Measurements from ENCODE around the gene IER3IP1. TPM values are rescaled to one million over a fixed set of nuclear protein-coding genes. Genes with fewer than 3 reads are reported as not detected.
"Not testable (repeated sequence)": the region's sequence is repeated elsewhere in the genome, so short reads cannot be mapped to it uniquely, and the experiment has no call there.

Gene IER3IP1
- total RNA-seq, 1 experiment from 2014 or later, result 7.6 TPM

DNA sequence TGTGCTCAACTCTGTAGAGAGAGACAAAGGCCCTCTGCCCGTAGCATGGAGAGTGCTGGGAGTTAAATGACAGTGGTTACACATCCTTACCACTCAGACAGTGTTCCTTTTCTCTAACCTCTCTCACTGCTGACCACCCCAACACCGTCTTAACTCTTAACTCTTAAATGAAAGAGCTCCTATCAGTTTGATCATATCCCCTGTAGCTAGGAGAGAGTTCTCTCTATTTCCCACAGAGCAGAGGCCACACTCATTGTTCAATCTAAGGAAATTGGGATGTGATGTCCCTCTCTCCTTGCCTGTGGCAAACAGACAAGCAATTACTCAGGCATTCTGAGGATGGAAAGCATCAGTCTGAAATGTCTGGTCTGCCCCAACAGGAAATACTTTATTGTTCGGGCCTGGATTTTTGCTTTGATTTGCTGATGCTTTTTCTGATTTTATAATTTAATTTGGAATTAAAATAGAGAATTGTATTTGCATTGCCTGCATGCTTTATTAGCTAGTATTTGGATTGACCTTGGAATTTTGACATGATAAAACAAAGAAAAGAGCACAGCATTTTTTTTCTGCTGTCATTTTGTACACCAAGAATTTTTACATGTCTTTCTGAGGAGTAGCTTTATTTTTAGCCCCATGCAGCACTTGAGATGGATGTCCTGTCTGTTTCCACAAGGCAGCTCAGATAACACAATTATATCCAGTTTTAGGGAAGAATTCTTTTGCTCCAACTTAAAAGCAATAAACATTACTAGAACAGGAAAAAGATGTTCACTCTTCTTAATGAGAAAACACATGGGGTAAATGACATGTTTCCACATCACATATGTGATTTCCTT, 27.7 kb upstream of the IER3IP1 start:
- no peak overlapping the region for H3K23ac ChIP-seq (ENCODE audit: insufficient read length, low read depth, low read length)
- H3T11ph ChIP-seq (ENCODE audit: low read length), result no peak overlapping the region
- no peak overlapping the region for H2BK120ac ChIP-seq (ENCODE audit: low read depth, low read length, poor library complexity, severe bottlenecking)
- no peak overlapping the region for H4K8ac ChIP-seq (replicated peaks; ENCODE audit: insufficient read length, low read depth, low read length)
- Mint-ChIP-seq H3K4me1 (peaks cover 5 to 10% of the 10 kb centered on the region in 2 experiments), H3K36me3 (ENCODE audit: insufficient read depth in 1 of 3, low read depth in 3 of 3) (no peaks in the 10 kb centered on the region), H3K27ac (no peak overlapping the region), H3K27me3 (ENCODE audit: low read depth) (peaks cover 2% of the 10 kb centered on the region; the same call in 1 of the 2 replicates), H3K4me3 (no peak overlapping the region; a peak in 1 of 5 replicates), H3K9me3 (no peaks in the 10 kb centered on the region)
- DNase-seq, result no peak
- H3K79me2 ChIP-seq (ENCODE audit: insufficient read depth, low read length), result no peaks in the 10 kb centered on the region; the same call in 1 of the 2 replicates
- no peaks in the 10 kb centered on the region for H3K9me3 ChIP-seq (ENCODE audit: control insufficient read depth, low read depth, low read length)
- no peak overlapping the region for H2AFZ ChIP-seq (ENCODE audit: low read length)
- no peak overlapping the region for H2AK5ac ChIP-seq (ENCODE audit: insufficient read length, low read length)
- no peak overlapping the region for H3K56ac ChIP-seq (ENCODE audit: insufficient read length, low read depth, low read length)
- H2BK12ac ChIP-seq (ENCODE audit: insufficient read length, low read depth, low read length), result no peak overlapping the region
- no peak overlapping the region for H2BK15ac ChIP-seq (ENCODE audit: low read depth, low read length)
- H2BK5ac ChIP-seq (ENCODE audit: insufficient read length, low read length), result no peak overlapping the region
- H2BK20ac ChIP-seq (ENCODE audit: low read depth, low read length, poor library complexity, severe bottlenecking), result no peak overlapping the region
- TF ChIP-seq CTCF (conservative IDR thresholded peaks at IDR 0.05), result no peak
- no peak overlapping the region for H3K4ac ChIP-seq (ENCODE audit: low read depth, low read length)
- H4K20me1 ChIP-seq (ENCODE audit: control insufficient read depth, insufficient read depth, insufficient read length), result no peaks in the 10 kb centered on the region
- WGBS (ENCODE audit: extremely low coverage, insufficient read length, low lambda C conversion rate), result no CpG with 5 or more reads among the region's 3 CpGs
- H3K23me2 ChIP-seq (ENCODE audit: insufficient read length, low read depth, low read length, poor library complexity, severe bottlenecking), result no peaks in the 10 kb centered on the region
- H4K91ac ChIP-seq (ENCODE audit: insufficient read length, low read depth, low read length), result no peak overlapping the region
- H3K27ac ChIP-seq (ENCODE audit: insufficient read length, low read depth, low read length), result no peak overlapping the region
- no peak overlapping the region for H3K18ac ChIP-seq (ENCODE audit: insufficient read length, low read depth, low read length)
- H3K14ac ChIP-seq (ENCODE audit: insufficient read depth, low read length), result no peak overlapping the region
- H3K4me1 ChIP-seq (ENCODE audit: insufficient read depth, low read length), result no peaks in the 10 kb centered on the region
- no peaks in the 10 kb centered on the region for H3K27me3 ChIP-seq (ENCODE audit: insufficient read depth, low read length)
- no peak overlapping the region for H3K4me2 ChIP-seq (ENCODE audit: insufficient read depth, insufficient read length, low read length)
- H4K5ac ChIP-seq (ENCODE audit: insufficient read length, low read depth, low read length), result no peak overlapping the region
- H3K9ac ChIP-seq (ENCODE audit: extremely low read depth, insufficient read length, low read length), result no peak overlapping the region
- H3K79me1 ChIP-seq (ENCODE audit: insufficient read depth, low read depth, low read length, poor library complexity, severe bottlenecking), result no peaks in the 10 kb centered on the region

DNA sequence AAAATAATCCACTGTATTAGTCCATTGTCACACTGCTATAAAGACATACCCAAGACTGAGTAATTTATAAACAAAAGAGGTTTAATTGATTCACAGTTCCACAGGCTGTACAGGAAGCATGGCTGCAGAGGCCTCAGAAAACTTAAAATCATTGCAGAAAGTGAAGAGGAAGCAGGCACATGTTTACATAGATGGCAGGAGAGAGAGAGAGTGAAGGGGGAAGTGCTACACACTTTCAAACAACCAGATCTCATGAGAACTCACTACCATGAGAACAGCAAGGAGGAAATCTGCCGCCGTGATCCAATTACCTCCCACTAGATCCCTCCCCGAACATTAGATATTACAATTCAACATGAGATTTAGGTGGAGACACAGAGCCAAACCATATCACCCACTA, 19.8 kb upstream of the IER3IP1 start:
- H3K9me3 Mint-ChIP-seq; H4K20me1 ChIP-seq (ENCODE audit: control insufficient read depth, insufficient read depth, insufficient read length); H2BK120ac ChIP-seq (ENCODE audit: low read depth, low read length, poor library complexity, severe bottlenecking); H2AK5ac ChIP-seq (ENCODE audit: insufficient read length, low read length); H4K8ac ChIP-seq (replicated peaks; ENCODE audit: insufficient read length, low read depth, low read length); H2AFZ ChIP-seq (ENCODE audit: low read length); H3K9ac ChIP-seq (ENCODE audit: extremely low read depth, insufficient read length, low read length); H3K27me3 ChIP-seq (ENCODE audit: insufficient read depth, low read length); H3K79me2 ChIP-seq (ENCODE audit: insufficient read depth, low read length); H3K9me3 ChIP-seq (ENCODE audit: control insufficient read depth, low read depth, low read length); H3K14ac ChIP-seq (ENCODE audit: insufficient read depth, low read length); H2BK5ac ChIP-seq (ENCODE audit: insufficient read length, low read length); DNase-seq; H3K27ac ChIP-seq (ENCODE audit: insufficient read length, low read depth, low read length); H2BK12ac ChIP-seq (ENCODE audit: insufficient read length, low read depth, low read length); H3K23ac ChIP-seq (ENCODE audit: insufficient read length, low read depth, low read length); H3K4ac ChIP-seq (ENCODE audit: low read depth, low read length); H3K4me1 Mint-ChIP-seq; H4K91ac ChIP-seq (ENCODE audit: insufficient read length, low read depth, low read length); H3T11ph ChIP-seq (ENCODE audit: low read length); H4K5ac ChIP-seq (ENCODE audit: insufficient read length, low read depth, low read length); H3K56ac ChIP-seq (ENCODE audit: insufficient read length, low read depth, low read length); H3K79me1 ChIP-seq (ENCODE audit: insufficient read depth, low read depth, low read length, poor library complexity, severe bottlenecking); H2BK15ac ChIP-seq (ENCODE audit: low read depth, low read length); H2BK20ac ChIP-seq (ENCODE audit: low read depth, low read length, poor library complexity, severe bottlenecking); H3K4me3 Mint-ChIP-seq; H3K4me1 ChIP-seq (ENCODE audit: insufficient read depth, low read length); H3K23me2 ChIP-seq (ENCODE audit: insufficient read length, low read depth, low read length, poor library complexity, severe bottlenecking); H3K27ac Mint-ChIP-seq; H3K36me3 Mint-ChIP-seq (ENCODE audit: insufficient read depth in 1 of 3, low read depth in 3 of 3); H3K27me3 Mint-ChIP-seq (ENCODE audit: low read depth); H3K4me2 ChIP-seq (ENCODE audit: insufficient read depth, insufficient read length, low read length); H3K18ac ChIP-seq (ENCODE audit: insufficient read length, low read depth, low read length): not testable (repeated sequence)
- WGBS (ENCODE audit: extremely low coverage, insufficient read length, low lambda C conversion rate), result no CpG with 5 or more reads among the region's 3 CpGs
